Fibroblast of skin of right biceps (primary cell): Measurements from ENCODE around the gene S100A8.

Source experiments
- DNase-seq: peaks from one replicate; pipeline ENCODE4 v3.0.0-alpha.2; 2013

S100A8 gene

GRCh38 chr1:153389973-153390879, 647 bp downstream of the S100A8 start:
- no peak for DNase-seq

GRCh38 chr1:153389401-153389800, 1.5 kb downstream of the S100A8 start:
- no peak for DNase-seq

- no peak for DNase-seq
Observed at GRCh38 chr1:153387785-153388184, 3.1 kb downstream of the S100A8 start.

- DNase-seq, result no peak
Observed at GRCh38 chr1:153387001-153387400, 3.9 kb downstream of the S100A8 start.

- no peak for DNase-seq
Observed at GRCh38 chr1:153386500-153386901, 4.4 kb downstream of the S100A8 start.

GRCh38 chr1:153384958-153385580, 5.8 kb downstream of the S100A8 start:
- DNase-seq, result no peak

- no peak for DNase-seq
Observed at GRCh38 chr1:153380711-153381110, 10.2 kb downstream of the S100A8 start.

- no peak for DNase-seq
Observed at GRCh38 chr1:153379591-153379990, 11.3 kb downstream of the S100A8 start.

GRCh38 chr1:153375511-153375910, 15.4 kb downstream of the S100A8 start, which contains the start of gene S100A12:
S100A12 (minus strand) TSS chr1:153375621; CDS start chr1:153374592, 1,029 bp downstream.
- peak; percentile 77 for DNase-seq

GRCh38 chr1:153374071-153374470, 16.8 kb downstream of the S100A8 start:
- DNase-seq, result no peak

- DNase-seq, result no peak
Observed at GRCh38 chr1:153372571-153372970, 18.3 kb downstream of the S100A8 start.

GRCh38 chr1:153371231-153371630, 19.6 kb downstream of the S100A8 start:
- DNase-seq, result no peak

- no peak for DNase-seq
Observed at GRCh38 chr1:153370146-153370545, 20.7 kb downstream of the S100A8 start.

GRCh38 chr1:153368495-153368894, 22.4 kb downstream of the S100A8 start:
- no peak for DNase-seq

- DNase-seq, result no peak
Observed at GRCh38 chr1:153367090-153367489, 23.8 kb downstream of the S100A8 start.

- no peak for DNase-seq
Observed at GRCh38 chr1:153366261-153366660, 24.6 kb downstream of the S100A8 start.

GRCh38 chr1:153365696-153366095, 25.2 kb downstream of the S100A8 start:
- DNase-seq, result no peak

GRCh38 chr1:153364766-153365666, 25.9 kb downstream of the S100A8 start:
- DNase-seq, result no peak

- DNase-seq, result no peak
Observed at GRCh38 chr1:153364156-153364555, 26.7 kb downstream of the S100A8 start.

GRCh38 chr1:153363641-153364040, 27.2 kb downstream of the S100A8 start:
- no peak for DNase-seq

GRCh38 chr1:153362187-153362775, 28.6 kb downstream of the S100A8 start:
- DNase-seq, result no peak

GRCh38 chr1:153361480-153362109, 29.3 kb downstream of the S100A8 start:
- no peak for DNase-seq
